ENCODE results near the gene DR1.
"Not testable (repeated sequence)": the region's sequence is repeated elsewhere in the genome, so short reads cannot be mapped to it uniquely, and the experiment has no call there.

Gene DR1

DNA sequence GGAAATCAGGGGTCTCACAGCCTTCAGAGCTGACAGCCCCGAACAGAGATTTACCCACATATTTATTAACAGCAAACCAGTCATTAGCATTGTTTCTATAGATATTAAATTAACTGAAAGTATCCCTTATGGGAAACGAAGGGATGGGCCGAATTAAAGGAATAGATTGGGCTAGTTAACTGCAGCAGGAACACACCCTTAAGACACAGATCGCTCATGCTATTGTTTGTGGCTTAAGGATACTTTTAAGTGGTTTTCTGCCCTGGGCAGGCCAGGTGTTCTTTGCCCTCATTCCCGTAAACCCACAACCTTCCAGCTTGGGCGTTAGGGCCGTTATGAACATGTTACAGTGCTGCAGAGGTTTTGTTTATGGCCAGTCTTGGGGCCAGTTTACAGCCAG is 40.6 kb downstream of the DR1 start:
- not testable (repeated sequence) for DNase-seq (ENCODE audit: low read depth)

DNA sequence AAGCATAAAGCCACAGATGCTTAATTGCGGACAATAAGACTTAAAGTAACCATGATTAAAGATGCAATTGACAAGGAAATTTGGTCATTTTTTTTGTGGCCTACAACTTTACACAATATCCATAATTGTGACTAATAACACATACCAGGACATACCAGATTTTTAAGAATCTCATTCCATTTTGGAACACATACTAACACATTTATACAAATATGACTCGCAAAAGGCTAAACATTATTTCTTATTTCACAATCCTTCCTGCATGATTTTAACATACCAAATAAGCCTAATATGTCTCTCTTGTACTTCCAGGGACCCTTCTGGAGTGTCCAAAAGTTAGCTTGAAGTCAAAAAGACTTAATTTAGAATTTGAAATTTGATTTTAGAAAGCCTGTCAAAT is 48.8 kb downstream of the DR1 start:
- DNase-seq (ENCODE audit: low read depth): peak; percentile 43

DNA sequence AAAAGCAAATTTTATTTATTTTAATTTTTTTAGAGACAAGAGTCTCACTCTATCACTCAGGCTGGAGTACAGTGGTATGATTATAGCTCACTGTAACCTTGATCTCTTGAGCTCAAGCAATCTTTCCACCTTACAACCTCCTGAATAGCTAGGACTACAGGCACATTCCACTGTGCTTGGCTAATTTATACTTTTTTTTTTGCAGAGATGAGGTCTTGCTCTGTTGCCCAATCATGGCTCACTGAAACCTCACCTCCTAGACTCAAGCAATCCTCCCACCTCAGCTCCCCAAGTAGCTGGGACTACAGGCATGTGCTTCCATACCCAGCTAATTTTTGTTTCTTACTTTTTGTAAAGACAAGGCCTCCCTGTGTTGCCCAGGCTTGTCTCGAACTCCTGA is 49.5 kb downstream of the DR1 start:
- no peak for DNase-seq (ENCODE audit: low read depth)

DNA sequence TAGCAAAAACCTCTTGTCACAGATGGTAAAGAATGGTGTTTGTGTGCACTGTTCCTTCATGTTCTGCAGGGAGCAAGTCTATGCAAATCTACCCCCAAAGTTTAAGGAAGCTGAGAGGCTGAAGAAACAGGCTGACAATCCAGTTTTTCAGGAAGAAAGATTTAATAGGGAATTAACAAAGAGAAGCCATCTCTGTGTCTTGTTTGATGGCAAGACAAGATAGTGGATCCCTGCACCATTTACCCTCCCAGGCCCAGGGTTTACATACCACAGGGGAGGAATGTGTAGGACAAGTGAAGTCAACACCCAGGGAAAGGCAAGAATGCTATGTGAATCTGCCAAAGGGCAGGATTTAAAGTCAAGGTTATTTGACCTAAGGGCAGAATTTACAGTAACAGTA is 54.1 kb downstream of the DR1 start:
- no peak for DNase-seq (ENCODE audit: low read depth)

DNA sequence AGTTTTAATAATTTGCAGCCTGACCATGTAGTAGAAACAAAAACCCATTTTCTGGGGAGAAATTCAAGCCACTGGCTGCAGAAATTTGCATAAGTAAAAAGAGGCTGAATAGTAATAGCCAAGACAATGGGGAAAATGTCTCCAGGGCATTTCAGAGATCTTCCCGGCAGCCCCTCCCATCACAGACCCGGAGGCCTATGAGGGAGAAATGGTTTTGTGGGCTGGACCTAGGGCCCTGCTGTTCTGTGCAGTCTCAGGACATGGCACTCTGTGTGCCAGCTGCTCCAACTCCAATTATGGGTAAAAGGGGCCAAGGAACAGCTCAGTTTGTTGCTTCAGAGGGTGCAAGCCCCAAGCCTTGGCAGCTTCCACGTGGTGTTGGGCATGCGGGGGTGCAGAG is 62.5 kb downstream of the DR1 start:
- DNase-seq (ENCODE audit: low read depth): no peak

DNA sequence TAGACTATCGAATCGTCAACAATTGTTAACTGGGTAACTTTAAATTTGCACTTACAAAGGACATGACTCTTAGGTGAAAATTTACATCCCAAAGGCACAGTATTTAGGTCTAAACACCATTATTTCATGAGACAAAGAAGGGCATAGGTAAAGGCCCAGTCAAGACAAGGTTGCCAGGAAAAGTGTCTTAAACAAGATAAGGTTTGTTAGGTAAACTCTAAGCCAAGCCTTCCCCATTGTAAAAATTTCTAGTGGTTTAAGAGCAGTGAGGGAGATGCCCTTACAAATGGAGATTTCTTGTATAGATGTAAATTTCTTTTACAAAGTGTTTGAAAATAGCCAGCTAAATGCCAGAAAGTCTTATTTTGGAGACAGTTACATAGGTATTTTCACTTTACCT is 65.3 kb downstream of the DR1 start:
- DNase-seq (ENCODE audit: low read depth): no peak

DNA sequence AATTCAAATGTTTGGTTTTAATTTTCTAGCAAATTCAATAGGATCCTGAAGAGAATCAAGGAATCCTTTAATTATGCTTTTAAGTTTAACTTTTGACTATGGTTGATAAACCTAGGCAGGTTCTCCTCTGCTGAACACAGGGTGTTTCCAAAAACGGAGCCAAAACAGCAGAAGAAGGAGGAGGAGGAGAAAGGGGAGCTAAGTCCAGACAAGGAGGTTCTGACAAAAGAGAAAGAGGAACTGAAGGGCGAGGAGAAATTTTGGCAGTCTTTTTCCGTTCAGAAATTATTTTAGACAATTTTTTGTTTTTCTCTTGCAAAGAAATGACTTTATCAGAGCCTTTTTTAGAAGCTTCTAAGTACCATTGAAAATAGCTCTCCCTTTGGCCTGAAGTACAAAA is 69.0 kb downstream of the DR1 start:
- no peak for DNase-seq (ENCODE audit: low read depth)

DNA sequence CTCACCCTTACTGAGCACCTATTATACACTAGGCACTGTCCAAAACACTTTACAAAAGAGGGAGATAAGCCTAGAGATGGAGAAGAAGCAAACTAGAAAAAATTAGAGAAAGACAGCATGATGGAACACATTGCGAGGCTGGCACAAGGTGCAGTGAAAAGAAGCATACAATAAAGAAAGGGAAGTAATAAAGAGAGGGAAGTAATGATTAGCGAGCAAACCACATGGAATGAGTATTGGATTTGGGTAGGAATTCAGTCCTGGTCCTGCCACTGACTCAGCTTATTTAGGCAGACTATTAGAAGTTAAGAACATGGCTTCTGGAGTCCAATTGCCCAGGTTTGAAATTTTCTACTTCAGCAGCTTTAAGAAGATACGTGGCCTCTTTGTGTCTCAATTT is 69.6 kb downstream of the DR1 start:
- no peak for DNase-seq (ENCODE audit: low read depth)

DNA sequence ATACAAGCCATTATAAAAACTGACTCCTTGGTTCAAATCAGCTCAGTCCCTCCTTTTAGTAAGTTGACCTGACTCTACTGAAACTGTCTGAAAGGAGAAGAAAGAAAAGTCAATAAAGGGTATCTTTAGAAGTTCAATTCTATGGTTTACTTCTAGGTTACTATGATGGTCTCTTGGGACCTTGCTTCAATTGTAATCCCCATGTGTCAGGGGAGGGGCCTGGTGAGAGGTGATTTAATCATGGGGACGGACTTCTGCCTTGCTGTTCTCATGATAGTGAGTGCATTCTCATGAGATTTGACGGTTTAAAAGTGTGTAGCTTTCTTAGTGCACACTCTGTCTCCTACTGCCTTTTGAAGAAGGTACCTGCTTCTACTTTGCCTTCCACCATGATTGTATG is 70.5 kb downstream of the DR1 start:
- no peak for DNase-seq (ENCODE audit: low read depth)

All from fibroblast of gingiva (primary cell).